ENCODE data around the gene ADGRV1.

DNA sequence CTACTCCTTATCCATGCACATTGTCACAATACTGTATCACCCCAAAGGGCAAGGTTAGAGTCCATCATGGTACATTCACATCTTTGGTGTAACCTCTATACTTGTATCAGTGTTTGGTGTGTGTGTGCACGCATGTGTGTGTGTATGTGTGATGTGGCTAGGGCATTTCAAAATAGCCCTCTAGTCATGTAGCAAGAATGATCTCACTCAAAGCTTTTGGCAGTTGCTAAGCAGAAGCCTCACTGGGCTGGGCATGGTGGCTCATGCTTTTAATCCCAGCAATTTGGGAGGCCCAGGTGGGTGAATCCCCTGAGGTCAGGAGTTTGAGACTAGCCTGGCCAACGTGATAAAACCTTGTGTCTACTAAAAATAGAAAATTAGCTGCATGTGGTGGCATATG is 245.3 kb downstream of the ADGRV1 start:
- TF ChIP-seq CTCF (conservative IDR thresholded peaks at IDR 0.05; ENCODE audit: low read depth, low read length) (no peak), EZH2 (IDR thresholded peaks at IDR 0.05; ENCODE audit: borderline replicate concordance, low read depth, low read length, poor library complexity, severe bottlenecking) (no peak)

Data from A673 (cell line).